Keratinocyte (primary cell): Measurements from ENCODE around the gene CSNK1G2. TPM values are rescaled to one million over a fixed set of nuclear protein-coding genes. Genes with fewer than 3 reads are reported as not detected.

Experiments
- DNase-seq: peaks from one replicate; pipeline ENCODE4 v3.0.0-alpha.2; 2011; ENCODE audit warnings: low read depth, missing footprints, low spot score
- FAIRE-seq: peaks from 2 replicates; lab custom pipeline; 2011; peaks lifted over from hg19 to GRCh38; lab: Jason Lieb, UNC
- H2AFZ ChIP-seq: 2 replicates; pipeline ENCODE4 v1.6.0; 2012; ENCODE audit warnings: low read length, control low read depth, inconsistent platforms; ENCODE audit not compliant: control insufficient read depth
- H3K27ac ChIP-seq: 2 replicates; pipeline ENCODE4 v1.5.1; 2011; ENCODE audit warnings: low read length; ENCODE audit not compliant: control insufficient read depth, insufficient read depth
- H3K27me3 ChIP-seq: 3 replicates; pipeline ENCODE4 v1.6.0; 2011; ENCODE audit warnings: low read length; ENCODE audit not compliant: control insufficient read depth, insufficient read depth; ENCODE audit errors: extremely low read depth
- H3K36me3 ChIP-seq, 2 experiments: 2 replicates in 1 of 2; 3 replicates in 1 of 2; pipeline ENCODE4 v1.5.1; 2011; ENCODE audit warnings: low read length in 2 of 2, mild to moderate bottlenecking in 1 of 2; ENCODE audit not compliant: control insufficient read depth in 2 of 2, insufficient read depth in 2 of 2; ENCODE audit errors: extremely low read depth in 1 of 2
- H3K4me1 ChIP-seq: 3 replicates; pipeline ENCODE4 v1.5.1; 2011; ENCODE audit warnings: low read length; ENCODE audit not compliant: control insufficient read depth, insufficient read depth; ENCODE audit errors: extremely low read depth
- H3K4me2 ChIP-seq: 3 replicates; pipeline ENCODE4 v1.6.0; 2011; ENCODE audit warnings: low read depth, low read length; ENCODE audit not compliant: control insufficient read depth, insufficient read depth; ENCODE audit errors: extremely low read depth
- H3K4me3 ChIP-seq, 3 experiments: fragments of 200-600 bp in 1 of 3; sonication (generic) in 1 of 3; 2 replicates in 2 of 3; 3 replicates in 1 of 3; pipeline ENCODE4 v1.5.1; 2011 to 2016; ENCODE audit warnings: low read length in 3 of 3, mild to moderate bottlenecking in 3 of 3, control low read depth in 2 of 3, inconsistent platforms in 1 of 3, low read depth in 1 of 3, mixed read lengths in 1 of 3, mixed run types in 1 of 3, moderate library complexity in 1 of 3; ENCODE audit not compliant: control insufficient read depth in 2 of 3, insufficient read depth in 2 of 3; ENCODE audit errors: extremely low read depth in 1 of 3
- H3K79me2 ChIP-seq: 2 replicates; pipeline ENCODE4 v1.6.0; 2012; ENCODE audit warnings: low read length; ENCODE audit not compliant: control insufficient read depth, insufficient read depth
- H3K9ac ChIP-seq: 3 replicates; pipeline ENCODE4 v1.6.0; 2011; ENCODE audit warnings: low read length; ENCODE audit not compliant: control insufficient read depth, insufficient read depth; ENCODE audit errors: extremely low read depth
- H3K9me1 ChIP-seq: 3 replicates; pipeline ENCODE4 v1.6.0; 2011; ENCODE audit warnings: low read length; ENCODE audit not compliant: control insufficient read depth, insufficient read depth; ENCODE audit errors: extremely low read depth
- H3K9me3 ChIP-seq: 2 replicates; pipeline ENCODE4 v1.5.1; 2012; ENCODE audit warnings: low read depth, low read length; ENCODE audit not compliant: control insufficient read depth
- H4K20me1 ChIP-seq: 3 replicates; pipeline ENCODE4 v1.6.0; 2011; ENCODE audit warnings: low read length; ENCODE audit not compliant: control insufficient read depth, insufficient read depth; ENCODE audit errors: extremely low read depth
- EZH2 ChIP-seq: IDR thresholded peaks from one replicate; pipeline ENCODE4 v1.6.1; 2012; ENCODE audit warnings: inconsistent platforms, mild to moderate bottlenecking, low read length, moderate library complexity
- dilution Hi-C: fragments of 300-500 bp; cut with MboI; formaldehyde crosslinking; loops from one replicate; pipeline ENCODE4 v1.7.0; 2020; ENCODE audit warnings: low sequenced_read_pairs; ENCODE audit not compliant: extremely low pct_ligation_motif_present
- polyA plus RNA-seq, 5 experiments: library from polyadenylated mRNA; depleted of rRNA in 3 of 5; stranded (reverse) in 3 of 5; stranded (forward) in 1 of 5; unstranded in 1 of 5; fragments of >200 nt; gene quantifications; 1 replicate in 1 of 5; 2 replicates in 3 of 5; 3 replicates in 1 of 5; pipeline versions ENCODE4 v1.2.1 to v1.2.3, GENCODE V29; 2011 to 2012; ENCODE audit warnings: missing spikeins in 2 of 5, low read depth in 1 of 5, low replicate concordance in 1 of 5
- TF ChIP-seq, protein P1 (sequence below), 3 experiments: IDR thresholded peaks in 1 of 3; conservative IDR thresholded peaks in 1 of 3; optimal IDR thresholded peaks in 1 of 3; 2 replicates in 2 of 3; 3 replicates in 1 of 3; pipeline versions ENCODE3 to v1.5.1; 2011; ENCODE audit warnings: low read length in 3 of 3, mild to moderate bottlenecking in 3 of 3, moderate library complexity in 2 of 3, control low read depth in 1 of 3, inconsistent platforms in 1 of 3; ENCODE audit not compliant: insufficient read depth in 2 of 3; ENCODE audit errors: extremely low read depth in 1 of 3

Gene CSNK1G2
- polyA plus RNA-seq, 1 donor (not counting 4 experiments of a cell fraction or from before 2014, with no cell fraction given), result 34.9 TPM

DNA sequence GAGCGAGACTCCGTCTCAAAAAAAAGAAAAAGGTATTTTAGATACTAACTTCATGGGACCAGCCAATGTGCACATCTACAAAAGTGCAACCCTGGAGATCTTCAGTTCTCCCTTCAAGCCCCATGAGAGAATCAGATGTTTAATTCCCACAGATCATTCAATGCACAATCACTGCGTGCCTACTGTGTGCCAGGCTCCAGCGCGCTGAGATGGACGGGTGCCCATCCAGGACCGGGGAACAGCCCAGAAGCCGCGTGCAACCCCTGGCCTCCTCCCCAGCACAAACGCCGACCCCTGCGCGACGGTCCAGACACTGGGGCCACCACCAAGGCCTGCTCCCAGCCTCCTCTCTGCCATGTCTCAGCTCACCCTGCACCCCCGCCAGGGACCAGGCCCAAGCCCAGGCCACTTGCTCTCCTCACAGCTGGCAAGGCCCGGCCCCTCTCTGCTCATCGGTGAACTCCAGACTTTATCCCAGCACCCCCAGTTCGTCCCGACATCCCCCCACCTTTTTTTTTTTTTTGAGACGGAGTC is 69.2 kb downstream of the CSNK1G2 start:
- Histone ChIP-seq H3K36me3 (no peaks in the 10 kb centered on the region), H3K9ac (no peak overlapping the region), H4K20me1 (no peaks in the 10 kb centered on the region), H3K27ac (no peak overlapping the region), H3K9me1 (no peaks in the 10 kb centered on the region), H3K27me3 (no peaks in the 10 kb centered on the region), H2AFZ (no peak overlapping the region), H3K4me1 (no peaks in the 10 kb centered on the region), H3K9me3 (no peaks in the 10 kb centered on the region), H3K4me3 (no peak overlapping the region), H3K79me2 (peaks cover 26% of the 10 kb centered on the region), H3K4me2 (no peak overlapping the region)
- TF ChIP-seq EZH2, result no peak
- TF ChIP-seq, protein P1, sequence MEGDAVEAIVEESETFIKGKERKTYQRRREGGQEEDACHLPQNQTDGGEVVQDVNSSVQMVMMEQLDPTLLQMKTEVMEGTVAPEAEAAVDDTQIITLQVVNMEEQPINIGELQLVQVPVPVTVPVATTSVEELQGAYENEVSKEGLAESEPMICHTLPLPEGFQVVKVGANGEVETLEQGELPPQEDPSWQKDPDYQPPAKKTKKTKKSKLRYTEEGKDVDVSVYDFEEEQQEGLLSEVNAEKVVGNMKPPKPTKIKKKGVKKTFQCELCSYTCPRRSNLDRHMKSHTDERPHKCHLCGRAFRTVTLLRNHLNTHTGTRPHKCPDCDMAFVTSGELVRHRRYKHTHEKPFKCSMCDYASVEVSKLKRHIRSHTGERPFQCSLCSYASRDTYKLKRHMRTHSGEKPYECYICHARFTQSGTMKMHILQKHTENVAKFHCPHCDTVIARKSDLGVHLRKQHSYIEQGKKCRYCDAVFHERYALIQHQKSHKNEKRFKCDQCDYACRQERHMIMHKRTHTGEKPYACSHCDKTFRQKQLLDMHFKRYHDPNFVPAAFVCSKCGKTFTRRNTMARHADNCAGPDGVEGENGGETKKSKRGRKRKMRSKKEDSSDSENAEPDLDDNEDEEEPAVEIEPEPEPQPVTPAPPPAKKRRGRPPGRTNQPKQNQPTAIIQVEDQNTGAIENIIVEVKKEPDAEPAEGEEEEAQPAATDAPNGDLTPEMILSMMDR (optimal IDR thresholded peaks at IDR 0.05 in 1 of 3, IDR thresholded peaks at IDR 0.05 in 1 of 3, conservative IDR thresholded peaks at IDR 0.05 in 1 of 3; ENCODE audit: extremely low read depth in 1 of 3, insufficient read depth in 2 of 3, low read length in 3 of 3), result no peak
- FAIRE-seq (no peak), DNase-seq (no peak)
- dilution Hi-C loops, result no loop called here

DNA sequence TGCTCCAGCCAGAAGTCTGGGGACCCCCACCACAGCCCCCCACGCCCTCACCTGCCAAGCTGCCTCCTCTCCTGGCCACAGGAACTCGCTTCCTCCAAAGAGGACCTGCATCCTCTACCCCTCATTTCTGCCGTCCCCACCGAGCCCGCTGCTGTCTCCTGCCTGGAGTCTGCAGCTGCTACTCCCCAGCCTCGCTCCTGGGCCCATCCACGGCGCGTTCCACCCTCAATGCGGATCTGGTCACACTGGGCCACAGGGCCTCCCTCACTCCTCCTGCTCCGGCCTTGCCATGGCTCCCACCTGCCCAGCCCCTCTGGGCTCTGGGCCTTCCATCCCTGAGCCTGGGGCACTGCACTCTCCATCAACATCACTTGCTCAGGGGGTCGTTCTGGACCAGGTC is 70.2 kb downstream of the CSNK1G2 start:
- Histone ChIP-seq H2AFZ (no peak overlapping the region), H3K4me2 (no peak overlapping the region), H3K36me3 (no peaks in the 10 kb centered on the region), H3K4me1 (peaks cover 2% of the 10 kb centered on the region), H4K20me1 (no peaks in the 10 kb centered on the region), H3K9me1 (no peaks in the 10 kb centered on the region), H3K27ac (no peak overlapping the region), H3K27me3 (no peaks in the 10 kb centered on the region), H3K9ac (no peak overlapping the region), H3K79me2 (peaks cover 26% of the 10 kb centered on the region), H3K9me3 (no peaks in the 10 kb centered on the region), H3K4me3 (no peak overlapping the region)
- no peak for TF ChIP-seq EZH2
- TF ChIP-seq, protein P1 (optimal IDR thresholded peaks at IDR 0.05 in 1 of 3, IDR thresholded peaks at IDR 0.05 in 1 of 3, conservative IDR thresholded peaks at IDR 0.05 in 1 of 3; ENCODE audit: extremely low read depth in 1 of 3, insufficient read depth in 2 of 3, low read length in 3 of 3), result no peak
- dilution Hi-C loops, result no loop called here
- FAIRE-seq, result no peak
- DNase-seq, result no peak
